NCI-H69 (cell line): ENCODE measurements around the gene UROS.

Source experiments
- DNase-seq: peaks from one replicate; lab custom pipeline; 2025; lab: John Stamatoyannopoulos, UW

UROS gene

GRCh38 chr10:125822878-125823662, at the start of gene UROS, which contains the start of gene BCCIP:
Gene UROS (minus strand): TSS chr10:125823258. CDS start chr10:125816499, 6,759 bp downstream.
Gene BCCIP (plus strand): TSS chr10:125823546. CDS start chr10:125823558, 12 bp downstream.
- DNase-seq: peak; percentile 90

GRCh38 chr10:125871338-125871737, 48.3 kb upstream of the UROS start:
- no peak for DNase-seq

- DNase-seq: peak; percentile 35
These were observed 45.4 kb upstream of the UROS start for GRCh38 chr10:125868372-125868975.

- DNase-seq: no peak
These were observed 43.5 kb upstream of the UROS start for GRCh38 chr10:125866421-125867029.

- DNase-seq: no peak
These were observed 42.1 kb upstream of the UROS start for GRCh38 chr10:125865120-125865519.

GRCh38 chr10:125859128-125859817, 36.2 kb upstream of the UROS start:
- DNase-seq: peak; percentile 87

- DNase-seq: no peak
These were observed 34.2 kb upstream of the UROS start for GRCh38 chr10:125857185-125857760.

GRCh38 chr10:125852487-125852886, 29.4 kb upstream of the UROS start:
- DNase-seq: no peak

- DNase-seq: no peak
These were observed 28.0 kb upstream of the UROS start for GRCh38 chr10:125850766-125851731.

GRCh38 chr10:125849448-125849847, 26.4 kb upstream of the UROS start:
- DNase-seq: no peak

- no peak for DNase-seq
These were observed 25.8 kb upstream of the UROS start for GRCh38 chr10:125848857-125849256.

GRCh38 chr10:125848371-125848770, 25.3 kb upstream of the UROS start:
- no peak for DNase-seq

GRCh38 chr10:125846894-125847293, 23.8 kb upstream of the UROS start:
- no peak for DNase-seq

- no peak for DNase-seq
These were observed 22.6 kb upstream of the UROS start for GRCh38 chr10:125845617-125846016.

- no peak for DNase-seq
These were observed 21.7 kb upstream of the UROS start for GRCh38 chr10:125844751-125845221.

GRCh38 chr10:125843603-125844329, 20.7 kb upstream of the UROS start:
- no peak for DNase-seq

GRCh38 chr10:125840955-125841354, 17.9 kb upstream of the UROS start:
- DNase-seq: peak; percentile 35

- DNase-seq: no peak
These were observed 17.3 kb upstream of the UROS start for GRCh38 chr10:125840406-125840805.

GRCh38 chr10:125838802-125839575, 15.9 kb upstream of the UROS start:
- no peak for DNase-seq
